ENCODE data around the gene ESRRG. TPM values are rescaled to one million over a fixed set of nuclear protein-coding genes. Genes with fewer than 3 reads are reported as not detected.

The ESRRG gene
- total RNA-seq, 1 experiment from 2014 or later = 0.44 TPM

- no peak for DNase-seq
- no peak overlapping the region for H2BK12ac ChIP-seq (ENCODE audit: insufficient read length, low read depth, low read length)
- H3K4ac ChIP-seq (ENCODE audit: low read depth, low read length) = no peak overlapping the region
- H4K91ac ChIP-seq (ENCODE audit: insufficient read length, low read depth, low read length) = no peak overlapping the region
- H3K56ac ChIP-seq (ENCODE audit: insufficient read length, low read depth, low read length) = no peak overlapping the region
- no peak overlapping the region for H2BK5ac ChIP-seq (ENCODE audit: insufficient read length, low read length)
- no peak overlapping the region for H3K9ac ChIP-seq (ENCODE audit: extremely low read depth, insufficient read length, low read length)
- no peak overlapping the region for H3K4me2 ChIP-seq (ENCODE audit: insufficient read depth, insufficient read length, low read length)
- H3K79me2 ChIP-seq (ENCODE audit: insufficient read depth, low read length) = no peaks in the 10 kb centered on the region
- no peak overlapping the region for H2BK120ac ChIP-seq (ENCODE audit: low read depth, low read length, poor library complexity, severe bottlenecking)
- no peak overlapping the region for H2AK5ac ChIP-seq (ENCODE audit: insufficient read length, low read length)
- Mint-ChIP-seq H3K36me3 (ENCODE audit: insufficient read depth in 1 of 3, low read depth in 3 of 3) (no peaks in the 10 kb centered on the region), H3K4me3 (no peak overlapping the region), H3K27me3 (ENCODE audit: low read depth) (no peaks in the 10 kb centered on the region), H3K9me3 (no peaks in the 10 kb centered on the region), H3K27ac (no peak overlapping the region), H3K4me1 (no peaks in the 10 kb centered on the region)
- no peak overlapping the region for H3K23ac ChIP-seq (ENCODE audit: insufficient read length, low read depth, low read length)
- no peaks in the 10 kb centered on the region for H3K79me1 ChIP-seq (ENCODE audit: insufficient read depth, low read depth, low read length, poor library complexity, severe bottlenecking)
- no peak overlapping the region for H3T11ph ChIP-seq (ENCODE audit: low read length)
- no peak overlapping the region for H2AFZ ChIP-seq (ENCODE audit: low read length)
- H3K27me3 ChIP-seq (ENCODE audit: insufficient read depth, low read length) = no peaks in the 10 kb centered on the region
- no peak overlapping the region for H4K8ac ChIP-seq (replicated peaks; ENCODE audit: insufficient read length, low read depth, low read length)
- no peak overlapping the region for H3K27ac ChIP-seq (ENCODE audit: insufficient read length, low read depth, low read length)
- H4K20me1 ChIP-seq (ENCODE audit: control insufficient read depth, insufficient read depth, insufficient read length) = no peaks in the 10 kb centered on the region
- no CpG with 5 or more reads among the region's 3 CpGs for whole genome bisulfite sequencing (ENCODE audit: extremely low coverage, insufficient read length, low lambda C conversion rate)
- no peak overlapping the region for H3K14ac ChIP-seq (ENCODE audit: insufficient read depth, low read length)
- no peak overlapping the region for H2BK20ac ChIP-seq (ENCODE audit: low read depth, low read length, poor library complexity, severe bottlenecking)
- TF ChIP-seq, protein P1, sequence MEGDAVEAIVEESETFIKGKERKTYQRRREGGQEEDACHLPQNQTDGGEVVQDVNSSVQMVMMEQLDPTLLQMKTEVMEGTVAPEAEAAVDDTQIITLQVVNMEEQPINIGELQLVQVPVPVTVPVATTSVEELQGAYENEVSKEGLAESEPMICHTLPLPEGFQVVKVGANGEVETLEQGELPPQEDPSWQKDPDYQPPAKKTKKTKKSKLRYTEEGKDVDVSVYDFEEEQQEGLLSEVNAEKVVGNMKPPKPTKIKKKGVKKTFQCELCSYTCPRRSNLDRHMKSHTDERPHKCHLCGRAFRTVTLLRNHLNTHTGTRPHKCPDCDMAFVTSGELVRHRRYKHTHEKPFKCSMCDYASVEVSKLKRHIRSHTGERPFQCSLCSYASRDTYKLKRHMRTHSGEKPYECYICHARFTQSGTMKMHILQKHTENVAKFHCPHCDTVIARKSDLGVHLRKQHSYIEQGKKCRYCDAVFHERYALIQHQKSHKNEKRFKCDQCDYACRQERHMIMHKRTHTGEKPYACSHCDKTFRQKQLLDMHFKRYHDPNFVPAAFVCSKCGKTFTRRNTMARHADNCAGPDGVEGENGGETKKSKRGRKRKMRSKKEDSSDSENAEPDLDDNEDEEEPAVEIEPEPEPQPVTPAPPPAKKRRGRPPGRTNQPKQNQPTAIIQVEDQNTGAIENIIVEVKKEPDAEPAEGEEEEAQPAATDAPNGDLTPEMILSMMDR (conservative IDR thresholded peaks at IDR 0.05) = peak; percentile 51
- H2BK15ac ChIP-seq (ENCODE audit: low read depth, low read length) = no peak overlapping the region
- no peaks in the 10 kb centered on the region for H3K9me3 ChIP-seq (ENCODE audit: control insufficient read depth, low read depth, low read length)
- H3K23me2 ChIP-seq (ENCODE audit: insufficient read length, low read depth, low read length, poor library complexity, severe bottlenecking) = no peaks in the 10 kb centered on the region
- no peak overlapping the region for H3K18ac ChIP-seq (ENCODE audit: insufficient read length, low read depth, low read length)
- H3K4me1 ChIP-seq (ENCODE audit: insufficient read depth, low read length) = no peaks in the 10 kb centered on the region
- H4K5ac ChIP-seq (ENCODE audit: insufficient read length, low read depth, low read length) = no peak overlapping the region
These were observed 160.8 kb downstream of the ESRRG start for GRCh38 chr1:216562383-216562782.

Measured in H9 (cell line).